Esophagus squamous epithelium (tissue), 5 donors: ENCODE data around the gene MAP3K9. TPM values are rescaled to one million over a fixed set of nuclear protein-coding genes. Genes with fewer than 3 reads are reported as not detected.

Experiments used
- DNase-seq: peaks from one replicate; lab custom pipeline; 2025; lab: John Stamatoyannopoulos, UW
- H3K27ac ChIP-seq, 4 donors: fragments of 200-600 bp; sonication (generic); one replicate each; pipeline ENCODE4 v1.5.1; 2016 to 2019; ENCODE audit warnings: mild to moderate bottlenecking in 1 of 4
- H3K27me3 ChIP-seq, 4 donors: fragments of 200-600 bp; sonication (generic); 1 replicate in 3 of 4; 2 replicates in 1 of 4; pipeline versions ENCODE4 v1.5.1 to v1.6.0; 2017 to 2021; ENCODE audit warnings: antibody characterized with exemption in 1 of 4
- H3K36me3 ChIP-seq, 3 donors: fragments of 200-600 bp; sonication (generic); one replicate each; pipeline ENCODE4 v1.5.1; 2016 to 2019
- H3K4me1 ChIP-seq, 3 donors: fragments of 200-600 bp; sonication (generic); one replicate each; pipeline ENCODE4 v1.5.1; 2017 to 2019
- H3K4me3 ChIP-seq, 4 donors: fragments of 200-600 bp; sonication (generic); 1 replicate in 3 of 4; 2 replicates in 1 of 4; pipeline ENCODE4 v1.5.1; 2016 to 2019; ENCODE audit warnings: mild to moderate bottlenecking in 2 of 4, moderate library complexity in 1 of 4
- H3K9me3 ChIP-seq, 3 donors: fragments of 200-600 bp; sonication (generic); one replicate each; pipeline ENCODE4 v1.5.1; 2016 to 2019
- CTCF ChIP-seq, 6 experiments: fragments of 450-650 bp in 4 of 6; fragments of 200-600 bp in 2 of 6; sonication (generic) in 2 of 6; IDR thresholded peaks; one replicate each; pipeline ENCODE4 v1.5.1; 2016 to 2019; ENCODE audit warnings: antibody characterized with exemption in 6 of 6, mild to moderate bottlenecking in 4 of 6, moderate library complexity in 4 of 6
- POLR2A ChIP-seq, 4 donors: fragments of 450-650 bp; IDR thresholded peaks; one replicate each; pipeline ENCODE4 v1.6.1; 2017; ENCODE audit warnings: antibody characterized with exemption in 4 of 4, mild to moderate bottlenecking in 4 of 4, moderate library complexity in 3 of 4
- WGBS, 2 donors: methylation state at CpG; one replicate each; pipeline ENCODE4 v1.1.5; 2018; 5-methylcytosine and 5-hydroxymethylcytosine counted together
- intact Hi-C: fragments of 100-400 bp; cut with DNase I; formaldehyde crosslinking; loops from one replicate; pipeline ENCODE4 v1.15.0; 2022
- total RNA-seq, 4 donors: library from RNA; depleted of rRNA; stranded (reverse); fragments of >200 nt; gene quantifications; one replicate each; pipeline ENCODE4 v1.1.0, GENCODE V29; 2016
- donor health status: DM: yes; HTN: yes; CAD: no.

MAP3K9 gene
- total RNA-seq, 4 donors from 2014 or later = 8.1 to 34.0 (median 14.7) TPM

DNA sequence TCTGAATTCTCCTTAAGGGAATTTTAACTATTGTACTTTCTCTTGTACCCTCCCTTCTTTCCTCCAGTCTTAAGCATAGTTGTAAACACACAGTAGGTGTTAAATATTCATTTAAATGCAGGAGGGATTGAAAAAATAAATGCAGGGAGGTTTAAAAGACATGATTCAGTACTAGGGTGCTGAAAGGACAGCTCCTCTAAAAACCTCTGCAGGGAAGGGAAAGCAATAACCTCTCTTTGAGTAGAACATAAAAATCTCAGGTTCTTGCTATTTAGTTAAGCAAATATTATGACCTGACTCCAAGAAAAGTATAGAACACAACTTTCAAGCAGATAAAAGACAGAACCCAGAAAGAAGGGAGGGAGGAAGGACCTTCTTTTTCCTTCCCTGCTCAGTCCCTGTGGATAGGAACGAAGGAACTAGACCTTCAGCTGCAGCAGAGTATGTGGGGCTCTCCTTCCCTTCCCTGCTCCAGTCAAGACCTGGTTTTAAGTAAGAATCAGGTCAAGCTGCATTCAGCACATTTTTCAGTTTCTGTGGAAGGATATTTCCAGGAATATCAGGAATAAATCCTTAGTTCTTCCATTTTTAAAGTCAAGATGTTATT lies 4.7 kb downstream of the MAP3K9 start:
- peaks cover 0 to 15% (median 0%) of the 10 kb centered on the region in 3 donors for H3K36me3 ChIP-seq
- 100% methylated on average over 1 of the region's 1 CpG for WGBS, 2 donors
- peaks cover 0 to 16% (median 3%) of the 10 kb centered on the region in 3 donors for H3K4me1 ChIP-seq
- peaks cover 0 to 27% (median 0%) of the 10 kb centered on the region in 4 donors for H3K27me3 ChIP-seq
- H3K9me3 ChIP-seq = no peaks in the 10 kb centered on the region
- H3K27ac ChIP-seq = no peak overlapping the region
- no peak overlapping the region for H3K4me3 ChIP-seq
- TF ChIP-seq POLR2A (IDR thresholded peaks at IDR 0.05) = no peak
- TF ChIP-seq CTCF (IDR thresholded peaks at IDR 0.05) = no peak
- no peak for DNase-seq
- intact Hi-C loops = no loop called here

- no peak for DNase-seq
- intact Hi-C loops = no loop called here
- no peak overlapping the region for H3K27ac ChIP-seq
- peaks cover 0 to 10% (median 1%) of the 10 kb centered on the region in 3 donors for H3K4me1 ChIP-seq
- peaks cover 0 to 23% (median 0%) of the 10 kb centered on the region in 3 donors for H3K36me3 ChIP-seq
- H3K9me3 ChIP-seq = no peaks in the 10 kb centered on the region
- no peak overlapping the region for H3K4me3 ChIP-seq
- WGBS, 2 donors = 87 to 88% methylated on average over 3 of the region's 3 CpGs
- peaks cover 0 to 19% (median 0%) of the 10 kb centered on the region in 4 donors for H3K27me3 ChIP-seq
- TF ChIP-seq CTCF (IDR thresholded peaks at IDR 0.05) (no peak), POLR2A (IDR thresholded peaks at IDR 0.05) (no peak)
Measured at GRCh38 chr14:70803321-70804310, 5.7 kb downstream of the MAP3K9 start.

DNA sequence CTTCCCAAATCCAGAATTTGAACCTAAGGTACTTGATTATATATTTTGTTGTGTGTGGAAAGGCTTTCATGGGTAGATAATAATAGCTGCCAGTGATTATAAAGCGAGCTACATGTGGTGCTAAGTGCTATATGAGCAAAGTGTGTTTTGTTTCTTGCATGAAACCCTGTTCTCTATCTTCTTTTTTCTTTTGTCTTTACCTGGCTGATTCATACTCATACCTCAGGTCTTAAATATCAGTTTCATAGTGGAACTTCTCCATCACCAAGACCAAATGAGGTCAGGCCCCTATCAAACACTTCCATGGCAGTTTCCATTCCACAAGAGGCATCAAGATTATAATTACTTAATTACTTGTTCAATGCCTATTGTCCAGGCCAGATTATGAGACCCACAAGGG lies 6.9 kb downstream of the MAP3K9 start:
- peaks cover 0 to 30% (median 2%) of the 10 kb centered on the region in 3 donors for H3K36me3 ChIP-seq
- H3K9me3 ChIP-seq = no peaks in the 10 kb centered on the region
- intact Hi-C loops = no loop called here
- H3K4me3 ChIP-seq = no peak overlapping the region
- H3K27ac ChIP-seq = no peak overlapping the region
- TF ChIP-seq POLR2A (IDR thresholded peaks at IDR 0.05) (no peak), CTCF (IDR thresholded peaks at IDR 0.05) (no peak)
- WGBS, 2 donors = 92 to 100% methylated on average over 1 of the region's 1 CpG
- H3K27me3 ChIP-seq = peaks cover 0 to 11% (median 0%) of the 10 kb centered on the region in 4 donors
- DNase-seq = no peak
- H3K4me1 ChIP-seq = no peaks in the 10 kb centered on the region

DNA sequence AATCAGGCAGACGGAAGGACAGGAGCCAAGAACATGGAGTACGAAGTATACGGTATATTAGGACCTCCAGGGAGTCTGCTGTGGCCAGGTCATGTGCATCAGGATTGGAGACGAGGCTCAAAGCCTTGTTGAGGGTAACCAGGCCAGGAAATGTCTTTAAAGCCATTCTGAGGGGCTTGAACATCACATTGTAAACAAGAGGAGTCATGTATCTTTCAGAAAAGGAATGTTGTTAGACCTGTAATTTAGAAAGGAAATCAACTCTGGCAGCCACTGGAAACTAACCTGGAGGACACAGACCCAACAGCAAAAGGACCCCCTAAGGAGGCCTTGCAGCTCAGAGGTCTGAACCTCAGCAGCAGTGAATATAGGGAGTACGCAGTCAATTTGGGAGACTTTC lies 7.5 kb downstream of the MAP3K9 start:
- peaks cover 0 to 6% (median 0%) of the 10 kb centered on the region in 4 donors for H3K27me3 ChIP-seq
- H3K36me3 ChIP-seq = peaks cover 0 to 31% (median 5%) of the 10 kb centered on the region in 3 donors
- 69 to 83% methylated on average over 5 of the region's 5 CpGs for WGBS, 2 donors
- TF ChIP-seq POLR2A (IDR thresholded peaks at IDR 0.05) = no peak
- TF ChIP-seq CTCF (IDR thresholded peaks at IDR 0.05) = no peak
- no peaks in the 10 kb centered on the region for H3K4me1 ChIP-seq
- no peak overlapping the region for H3K4me3 ChIP-seq
- no peaks in the 10 kb centered on the region for H3K9me3 ChIP-seq
- no peak for DNase-seq
- intact Hi-C loops = no loop called here
- H3K27ac ChIP-seq = no peak overlapping the region

GRCh38 chr14:70796551-70796950 lies 12.8 kb downstream of the MAP3K9 start:
- Histone ChIP-seq H3K9me3 (no peaks in the 10 kb centered on the region), H3K36me3 (peaks cover 0 to 47% (median 5%) of the 10 kb centered on the region in 3 donors), H3K27me3 (no peaks in the 10 kb centered on the region), H3K4me1 (no peaks in the 10 kb centered on the region), H3K4me3 (no peak overlapping the region), H3K27ac (no peak overlapping the region)
- no peak for DNase-seq
- 93 to 98% methylated on average over 8 of the region's 8 CpGs for WGBS, 2 donors
- intact Hi-C loops = no loop called here
- TF ChIP-seq CTCF (IDR thresholded peaks at IDR 0.05) = no peak
- no peak for TF ChIP-seq POLR2A (IDR thresholded peaks at IDR 0.05)
